ENCODE results near the gene MYL10. TPM values are rescaled to one million over a fixed set of nuclear protein-coding genes. Genes with fewer than 3 reads are reported as not detected.

Gene MYL10
- total and polyA plus RNA-seq, 2 experiments from 2014 or later, result 0.23 to 1.2 TPM

DNA sequence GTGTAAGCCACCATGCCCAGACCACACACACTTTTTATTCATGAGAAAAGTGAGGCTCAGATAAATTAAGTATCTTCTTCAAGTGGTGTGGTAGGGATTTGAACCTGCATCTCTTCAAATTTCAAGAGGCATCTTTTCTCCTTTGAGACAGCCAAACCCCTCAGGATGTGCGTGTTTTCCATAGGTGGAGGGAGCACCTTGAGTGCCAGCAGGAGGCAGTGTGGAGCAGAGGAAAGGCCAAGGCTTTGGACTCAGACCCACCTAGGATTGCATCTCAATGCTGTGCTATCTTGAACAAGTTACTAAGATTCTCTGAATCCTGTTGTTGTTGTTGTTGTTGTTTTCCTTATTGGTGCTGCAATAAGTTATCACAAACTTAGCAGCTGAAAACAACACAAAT, 40.2 kb upstream of the MYL10 start:
- no peaks in the 10 kb centered on the region for H3K36me3 ChIP-seq (replicated peaks; ENCODE audit: insufficient read depth, low read depth)
- no peak overlapping the region for H3K4me2 ChIP-seq
- no peak overlapping the region for H3K4me3 ChIP-seq
- H3K9me3 ChIP-seq (ENCODE audit: low read depth), result no peaks in the 10 kb centered on the region
- H4K20me1 ChIP-seq (ENCODE audit: insufficient read depth, poor library complexity, severe bottlenecking), result no peaks in the 10 kb centered on the region
- no peaks in the 10 kb centered on the region for H3K27me3 ChIP-seq
- H3K4me1 ChIP-seq (ENCODE audit: insufficient read depth), result no peaks in the 10 kb centered on the region
- no peak overlapping the region for H2AFZ ChIP-seq
- TF ChIP-seq EZH2 (IDR thresholded peaks at IDR 0.05; ENCODE audit: borderline replicate concordance), result no peak
- TF ChIP-seq EZH2phosphoT487 (IDR thresholded peaks at IDR 0.05; ENCODE audit: low read depth, severe bottlenecking, unreplicated experiment), result no peak
- TF ChIP-seq, protein P1, sequence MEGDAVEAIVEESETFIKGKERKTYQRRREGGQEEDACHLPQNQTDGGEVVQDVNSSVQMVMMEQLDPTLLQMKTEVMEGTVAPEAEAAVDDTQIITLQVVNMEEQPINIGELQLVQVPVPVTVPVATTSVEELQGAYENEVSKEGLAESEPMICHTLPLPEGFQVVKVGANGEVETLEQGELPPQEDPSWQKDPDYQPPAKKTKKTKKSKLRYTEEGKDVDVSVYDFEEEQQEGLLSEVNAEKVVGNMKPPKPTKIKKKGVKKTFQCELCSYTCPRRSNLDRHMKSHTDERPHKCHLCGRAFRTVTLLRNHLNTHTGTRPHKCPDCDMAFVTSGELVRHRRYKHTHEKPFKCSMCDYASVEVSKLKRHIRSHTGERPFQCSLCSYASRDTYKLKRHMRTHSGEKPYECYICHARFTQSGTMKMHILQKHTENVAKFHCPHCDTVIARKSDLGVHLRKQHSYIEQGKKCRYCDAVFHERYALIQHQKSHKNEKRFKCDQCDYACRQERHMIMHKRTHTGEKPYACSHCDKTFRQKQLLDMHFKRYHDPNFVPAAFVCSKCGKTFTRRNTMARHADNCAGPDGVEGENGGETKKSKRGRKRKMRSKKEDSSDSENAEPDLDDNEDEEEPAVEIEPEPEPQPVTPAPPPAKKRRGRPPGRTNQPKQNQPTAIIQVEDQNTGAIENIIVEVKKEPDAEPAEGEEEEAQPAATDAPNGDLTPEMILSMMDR (IDR thresholded peaks at IDR 0.05; ENCODE audit: poor library complexity), result no peak
- DNase-seq (ENCODE audit: low spot score), result no peak
- 95% methylated on average over 1 of the region's 1 CpG for WGBS (ENCODE audit: low lambda C conversion rate, missing lambda C conversion rate)
- H3K9me2 ChIP-seq (replicated peaks; ENCODE audit: insufficient read depth), result no peaks in the 10 kb centered on the region
- H3K79me2 ChIP-seq, result no peaks in the 10 kb centered on the region
- H3K27ac ChIP-seq, result no peak overlapping the region

DNA sequence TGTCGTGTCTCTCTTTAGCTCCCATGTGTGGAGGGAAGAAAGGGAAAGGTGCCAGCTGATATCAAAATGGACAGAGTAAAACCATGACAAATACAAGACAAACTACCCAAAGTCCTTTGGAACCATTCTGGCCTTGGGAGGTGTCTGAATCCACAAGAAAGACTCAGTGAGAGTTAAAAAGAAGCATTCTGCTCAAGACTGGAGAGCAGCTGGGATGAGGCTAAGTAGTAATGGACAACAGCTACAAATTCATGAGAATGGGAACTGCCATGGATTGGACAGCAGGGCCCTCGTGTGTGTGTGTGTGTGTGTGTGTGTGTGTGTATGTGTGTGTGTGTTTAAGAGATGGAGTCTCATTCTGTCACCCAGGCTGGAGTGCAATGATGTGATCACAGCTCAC, 39.6 kb upstream of the MYL10 start:
- Histone ChIP-seq H3K9me3 (ENCODE audit: low read depth) (no peaks in the 10 kb centered on the region), H3K27ac (no peak overlapping the region), H4K20me1 (ENCODE audit: insufficient read depth, poor library complexity, severe bottlenecking) (no peaks in the 10 kb centered on the region)

DNA sequence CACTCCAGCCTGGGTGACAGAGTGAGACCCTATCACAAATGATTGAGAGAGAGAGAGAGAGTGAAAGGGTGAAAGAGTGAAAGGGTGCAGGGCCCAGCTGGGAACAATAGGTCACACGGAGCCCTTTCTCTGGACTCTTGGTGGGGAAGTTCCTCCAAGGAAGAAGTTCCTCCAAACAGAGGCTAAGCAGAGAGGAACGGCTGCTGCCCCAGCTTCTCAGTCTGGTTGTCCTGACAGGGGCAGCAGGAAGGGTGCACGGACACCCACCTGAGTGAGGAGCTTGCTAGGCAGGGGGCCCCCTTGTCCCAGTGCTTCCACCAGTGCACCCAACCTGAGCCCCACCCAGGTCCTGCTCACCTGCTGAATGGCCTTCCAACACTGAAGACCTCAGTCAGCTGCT, 38.8 kb upstream of the MYL10 start:
- no peak overlapping the region for H2AFZ ChIP-seq
- H3K27me3 ChIP-seq, result no peaks in the 10 kb centered on the region
- H3K36me3 ChIP-seq (replicated peaks; ENCODE audit: insufficient read depth, low read depth), result no peaks in the 10 kb centered on the region
- no peaks in the 10 kb centered on the region for H4K20me1 ChIP-seq (ENCODE audit: insufficient read depth, poor library complexity, severe bottlenecking)
- H3K9me2 ChIP-seq (replicated peaks; ENCODE audit: insufficient read depth), result no peaks in the 10 kb centered on the region
- H3K4me1 ChIP-seq (ENCODE audit: insufficient read depth), result no peaks in the 10 kb centered on the region
- no peak overlapping the region for H3K27ac ChIP-seq
- no peak overlapping the region for H3K4me3 ChIP-seq
- no peaks in the 10 kb centered on the region for H3K79me2 ChIP-seq
- H3K4me2 ChIP-seq, result no peak overlapping the region
- 76% methylated on average over 3 of the region's 3 CpGs for WGBS (ENCODE audit: low lambda C conversion rate, missing lambda C conversion rate)
- no peaks in the 10 kb centered on the region for H3K9me3 ChIP-seq (ENCODE audit: low read depth)
- TF ChIP-seq EZH2phosphoT487 (IDR thresholded peaks at IDR 0.05; ENCODE audit: low read depth, severe bottlenecking, unreplicated experiment) (no peak), EZH2 (IDR thresholded peaks at IDR 0.05; ENCODE audit: borderline replicate concordance) (no peak)
- TF ChIP-seq, protein P1 (IDR thresholded peaks at IDR 0.05; ENCODE audit: poor library complexity), result no peak
- DNase-seq (ENCODE audit: low spot score), result no peak

More for the DNA sequence above, 39.6 kb upstream of the MYL10 start:
- H3K36me3 ChIP-seq (replicated peaks; ENCODE audit: insufficient read depth, low read depth), result no peaks in the 10 kb centered on the region
- H3K27me3 ChIP-seq, result no peaks in the 10 kb centered on the region
- no peak for DNase-seq (ENCODE audit: low spot score)
- TF ChIP-seq EZH2phosphoT487 (IDR thresholded peaks at IDR 0.05; ENCODE audit: low read depth, severe bottlenecking, unreplicated experiment) (no peak), EZH2 (IDR thresholded peaks at IDR 0.05; ENCODE audit: borderline replicate concordance) (no peak)
- TF ChIP-seq, protein P1 (IDR thresholded peaks at IDR 0.05; ENCODE audit: poor library complexity), result no peak
- no peaks in the 10 kb centered on the region for H3K9me2 ChIP-seq (replicated peaks; ENCODE audit: insufficient read depth)
- H2AFZ ChIP-seq, result no peak overlapping the region
- H3K4me2 ChIP-seq, result no peak overlapping the region
- H3K4me3 ChIP-seq, result no peak overlapping the region
- H3K79me2 ChIP-seq, result no peaks in the 10 kb centered on the region
- no peaks in the 10 kb centered on the region for H3K4me1 ChIP-seq (ENCODE audit: insufficient read depth)
- WGBS (ENCODE audit: low lambda C conversion rate, missing lambda C conversion rate), result 97% methylated on average over 2 of the region's 2 CpGs

DNA sequence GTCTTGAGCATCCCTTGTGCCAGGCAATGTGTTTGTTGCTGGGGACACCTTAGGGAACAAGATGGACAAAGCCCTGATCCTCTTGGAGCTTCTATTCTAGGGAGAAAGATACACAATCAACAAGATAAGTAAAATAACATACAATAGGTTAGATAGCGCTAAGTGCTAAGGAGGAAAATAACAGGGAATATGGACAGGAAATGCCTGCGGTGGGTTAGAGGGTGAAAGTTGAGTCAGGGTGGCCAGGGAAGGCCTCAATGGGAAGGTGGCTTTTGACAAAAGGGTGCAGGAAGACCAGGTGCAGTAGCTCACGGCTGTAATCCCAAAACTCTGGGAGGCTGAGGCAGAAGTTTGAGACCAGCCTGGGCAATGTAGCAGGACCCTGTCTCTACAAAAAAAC, 38.3 kb upstream of the MYL10 start:
- Histone ChIP-seq H3K9me3 (ENCODE audit: low read depth) (no peaks in the 10 kb centered on the region), H3K4me3 (no peak overlapping the region), H3K27ac (no peak overlapping the region), H2AFZ (no peak overlapping the region), H3K4me2 (no peak overlapping the region), H3K9me2 (replicated peaks; ENCODE audit: insufficient read depth) (no peaks in the 10 kb centered on the region), H3K36me3 (replicated peaks; ENCODE audit: insufficient read depth, low read depth) (no peaks in the 10 kb centered on the region), H3K79me2 (no peaks in the 10 kb centered on the region), H4K20me1 (ENCODE audit: insufficient read depth, poor library complexity, severe bottlenecking) (no peaks in the 10 kb centered on the region), H3K4me1 (ENCODE audit: insufficient read depth) (no peaks in the 10 kb centered on the region), H3K27me3 (no peaks in the 10 kb centered on the region)
- WGBS (ENCODE audit: low lambda C conversion rate, missing lambda C conversion rate), result 79% methylated on average over 3 of the region's 3 CpGs
- DNase-seq (ENCODE audit: low spot score), result no peak
- TF ChIP-seq, protein P1 (IDR thresholded peaks at IDR 0.05; ENCODE audit: poor library complexity), result no peak
- TF ChIP-seq EZH2 (IDR thresholded peaks at IDR 0.05; ENCODE audit: borderline replicate concordance), result no peak
- no peak for TF ChIP-seq EZH2phosphoT487 (IDR thresholded peaks at IDR 0.05; ENCODE audit: low read depth, severe bottlenecking, unreplicated experiment)
